Measurements from ENCODE around the gene TMEM132D. TPM values are rescaled to one million over a fixed set of nuclear protein-coding genes. Genes with fewer than 3 reads are reported as not detected.

TMEM132D gene
- total and polyA plus RNA-seq, 2 of the 8 experiments (the other 6 are each of a cell fraction or from before 2014, with no cell fraction given) = 3.5 to 10.1 TPM

GRCh38 chr12:129848876-129849275, 54.9 kb downstream of the TMEM132D start (continued):
- no peak for TF ChIP-seq MAFK (IDR thresholded peaks at IDR 0.05; ENCODE audit: low read depth, low read length)

Measured in H1 (cell line).